Kidney (tissue), 14 donors: ENCODE data around the gene CEP85L. TPM values are rescaled to one million over a fixed set of nuclear protein-coding genes. Genes with fewer than 3 reads are reported as not detected.

ENCODE experiments used
- DNase-seq, 5 donors: peaks; one replicate each; pipeline ENCODE4 v3.0.0-alpha.2; 2013 to 2020
- FAIRE-seq: peaks from 2 replicates; lab custom pipeline; 2012; peaks lifted over from hg19 to GRCh38; lab: Jason Lieb, UNC
- H3K27ac ChIP-seq, 2 donors: one replicate each; pipeline ENCODE4 v1.7.0; 2013; ENCODE audit warnings: low read depth in 2 of 2, low read length in 2 of 2, inconsistent platforms in 1 of 2
- H3K27me3 ChIP-seq: one replicate; pipeline ENCODE4 v1.7.1; 2013; ENCODE audit warnings: low read length, inconsistent platforms; ENCODE audit not compliant: control insufficient read depth, insufficient read depth
- H3K36me3 ChIP-seq, 3 donors: one replicate each; pipeline versions ENCODE4 v1.7.0 to v1.7.1; 2013; ENCODE audit warnings: low read length in 3 of 3, control low read depth in 1 of 3, inconsistent platforms in 1 of 3; ENCODE audit not compliant: insufficient read depth in 3 of 3, control insufficient read depth in 2 of 3
- H3K4me1 ChIP-seq, 3 donors: one replicate each; pipeline versions ENCODE4 v1.7.0 to v1.7.1; 2013; ENCODE audit warnings: low read length in 3 of 3, inconsistent platforms in 1 of 3, low read depth in 1 of 3; ENCODE audit not compliant: control insufficient read depth in 2 of 3, insufficient read depth in 2 of 3
- H3K4me3 ChIP-seq, 3 donors: one replicate each; pipeline versions ENCODE4 v1.7.0 to v1.8.1; 2013; ENCODE audit warnings: low read length in 3 of 3, control low read depth in 1 of 3, inconsistent platforms in 1 of 3
- H3K9ac ChIP-seq, 3 donors: one replicate each; pipeline versions ENCODE4 v1.7.0 to v1.7.1; 2013; ENCODE audit warnings: low read length in 3 of 3, control low read depth in 1 of 3, inconsistent platforms in 1 of 3
- H3K9me3 ChIP-seq, 3 donors: one replicate each; pipeline versions ENCODE4 v1.7.0 to v1.7.1; 2013; ENCODE audit warnings: low read length in 3 of 3, control low read depth in 1 of 3, inconsistent platforms in 1 of 3; ENCODE audit not compliant: control insufficient read depth in 2 of 3, insufficient read depth in 1 of 3
- intact Hi-C: fragments of 100-400 bp; cut with DNase I; formaldehyde crosslinking; loops from one replicate; pipeline ENCODE4 v1.11.1; 2022
- polyA plus RNA-seq: library from polyadenylated mRNA; stranded (reverse); fragments of 350-450 nt; fragmentation: Illumina TruSeq; extraction: RNeasy Lipid Tissue Mini Kit (QIAGEN cat#74804); gene quantifications from one replicate; pipeline ENCODE4 v1.2.3, GENCODE V29; 2014; ENCODE audit warnings: low read depth, low replicate concordance; ENCODE audit not compliant: insufficient read depth
- total RNA-seq: library from RNA; stranded (reverse); fragmentation: NEBNext Ultra II Directional; extraction: Animal tissue kit (Norgen Biotek cat#: 25700); gene quantifications from one replicate; pipeline ENCODE4 v1.2.1, GENCODE V29; 2021
- TF ChIP-seq, protein P1 (sequence below): IDR thresholded peaks from 3 replicates; pipeline ENCODE4 v1.5.1; 2012; ENCODE audit warnings: mild to moderate bottlenecking, moderate library complexity, borderline replicate concordance; ENCODE audit not compliant: insufficient read depth; ENCODE audit errors: extremely low read depth
- donor health status: control.
- donor health status: control.
- donor health status: control.
- donor health status: control.
- donor health status: control.
- donor health status: DM: yes; HTN: yes; CAD: no.
- donor health status: Normal renal cell carcinoma (clear cell type).

Gene CEP85L
- total and polyA plus RNA-seq, 2 donors from 2014 or later: 0.84 to 12.9 TPM

DNA sequence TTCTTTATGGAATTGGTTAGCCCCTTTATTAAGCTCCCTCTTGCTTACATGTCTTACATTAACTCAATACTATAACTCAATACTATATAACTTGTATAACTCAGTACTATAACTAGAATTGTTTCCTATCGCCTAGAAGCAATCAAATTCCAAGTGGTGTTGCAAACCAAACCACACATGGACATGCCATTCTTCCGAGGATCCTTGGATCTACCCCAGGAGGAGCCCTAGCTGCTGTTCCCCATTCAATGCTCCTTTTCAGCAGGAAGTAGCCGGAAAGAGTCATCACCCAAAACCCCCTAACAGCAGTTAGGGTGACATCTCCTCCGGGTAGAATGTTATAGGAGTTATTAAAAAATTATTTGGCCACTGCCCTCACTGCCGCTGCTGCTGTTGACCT is 62.8 kb downstream of the CEP85L start:
- H3K27ac ChIP-seq: no peak overlapping the region
- H3K36me3 ChIP-seq: no peaks in the 10 kb centered on the region
- FAIRE-seq (no peak), DNase-seq (no peak)
- peaks cover 0 to 13% (median 4%) of the 10 kb centered on the region in 3 donors for H3K4me1 ChIP-seq
- no peak overlapping the region for H3K9ac ChIP-seq
- intact Hi-C loops: no loop called here
- H3K27me3 ChIP-seq: no peaks in the 10 kb centered on the region
- TF ChIP-seq, protein P1, sequence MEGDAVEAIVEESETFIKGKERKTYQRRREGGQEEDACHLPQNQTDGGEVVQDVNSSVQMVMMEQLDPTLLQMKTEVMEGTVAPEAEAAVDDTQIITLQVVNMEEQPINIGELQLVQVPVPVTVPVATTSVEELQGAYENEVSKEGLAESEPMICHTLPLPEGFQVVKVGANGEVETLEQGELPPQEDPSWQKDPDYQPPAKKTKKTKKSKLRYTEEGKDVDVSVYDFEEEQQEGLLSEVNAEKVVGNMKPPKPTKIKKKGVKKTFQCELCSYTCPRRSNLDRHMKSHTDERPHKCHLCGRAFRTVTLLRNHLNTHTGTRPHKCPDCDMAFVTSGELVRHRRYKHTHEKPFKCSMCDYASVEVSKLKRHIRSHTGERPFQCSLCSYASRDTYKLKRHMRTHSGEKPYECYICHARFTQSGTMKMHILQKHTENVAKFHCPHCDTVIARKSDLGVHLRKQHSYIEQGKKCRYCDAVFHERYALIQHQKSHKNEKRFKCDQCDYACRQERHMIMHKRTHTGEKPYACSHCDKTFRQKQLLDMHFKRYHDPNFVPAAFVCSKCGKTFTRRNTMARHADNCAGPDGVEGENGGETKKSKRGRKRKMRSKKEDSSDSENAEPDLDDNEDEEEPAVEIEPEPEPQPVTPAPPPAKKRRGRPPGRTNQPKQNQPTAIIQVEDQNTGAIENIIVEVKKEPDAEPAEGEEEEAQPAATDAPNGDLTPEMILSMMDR: no peak
- H3K9me3 ChIP-seq: no peaks in the 10 kb centered on the region
- H3K4me3 ChIP-seq: no peak overlapping the region

- no peak for FAIRE-seq
- intact Hi-C loops: no loop called here
- Histone ChIP-seq H3K9ac (no peak overlapping the region), H3K4me3 (peak overlapping the region in 1 of 3 donors; percentile 7), H3K36me3 (no peaks in the 10 kb centered on the region), H3K27ac (no peak overlapping the region), H3K9me3 (no peaks in the 10 kb centered on the region), H3K27me3 (no peaks in the 10 kb centered on the region), H3K4me1 (peaks cover 0 to 13% (median 4%) of the 10 kb centered on the region in 3 donors)
- TF ChIP-seq, protein P1: no peak
- DNase-seq: peak in 2 of 5 donors; percentile 44 to 55
Observed at GRCh38 chr6:118586746-118587485, 64.5 kb downstream of the CEP85L start.

DNA sequence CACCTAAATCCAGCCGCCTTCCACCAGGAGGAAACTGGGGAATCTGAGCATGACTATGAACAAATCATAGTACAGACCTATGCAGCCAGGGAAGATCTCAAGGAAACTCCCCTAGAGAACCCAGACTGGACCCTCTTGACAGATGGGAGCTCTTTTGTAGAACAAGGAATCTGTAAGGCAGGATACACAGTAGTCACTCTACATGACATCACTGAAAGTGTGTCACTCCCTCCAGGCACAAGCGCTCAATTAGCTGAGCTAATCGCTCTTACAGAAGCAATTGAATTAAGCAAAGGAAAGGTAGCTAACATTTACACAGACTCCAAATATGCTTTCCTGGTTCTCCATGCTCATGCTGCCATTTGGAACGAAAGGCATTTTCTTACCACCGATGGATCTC is 66.5 kb downstream of the CEP85L start:
- Histone ChIP-seq H3K4me1 (peaks cover 0 to 11% (median 4%) of the 10 kb centered on the region in 3 donors), H3K9me3 (no peaks in the 10 kb centered on the region), H3K27me3 (no peaks in the 10 kb centered on the region), H3K36me3 (no peaks in the 10 kb centered on the region), H3K9ac (no peak overlapping the region), H3K4me3 (no peak overlapping the region), H3K27ac (no peak overlapping the region)
- intact Hi-C loops: no loop called here
- FAIRE-seq (no peak), DNase-seq (no peak)
- TF ChIP-seq, protein P1: no peak
